DND-41 (cell line): Measurements from ENCODE around the gene SEC11C.

Experiments used
- ATAC-seq: fragments of 200-7000 bp; cut with Tn5 transposase; 3 replicates; pipeline ENCODE4 v1.9.1; 2021; ENCODE audit warnings: low read depth; ENCODE audit not compliant: insufficient read depth
- DNase-seq: peaks from one replicate; pipeline ENCODE4 v3.0.0-alpha.2; 2020
- H2AFZ ChIP-seq: 2 replicates; pipeline ENCODE4 v1.6.0; 2012; ENCODE audit warnings: low read depth, low read length
- H3K27ac ChIP-seq: 2 replicates; pipeline ENCODE4 v1.5.1; 2012; ENCODE audit warnings: low read length, inconsistent platforms
- H3K27me3 ChIP-seq: fragments of 200-600 bp; sonication (generic); 2 replicates; pipeline ENCODE4 v1.6.0; 2012; ENCODE audit warnings: low read length, mild to moderate bottlenecking, inconsistent platforms; ENCODE audit not compliant: insufficient read depth, poor library complexity
- H3K36me3 ChIP-seq: 2 replicates; pipeline ENCODE4 v1.5.1; 2012; ENCODE audit warnings: low read length, inconsistent platforms; ENCODE audit not compliant: insufficient read depth
- H3K4me1 ChIP-seq: 2 replicates; pipeline ENCODE4 v1.5.1; 2012; ENCODE audit warnings: mild to moderate bottlenecking, low read length; ENCODE audit not compliant: insufficient read depth
- H3K4me2 ChIP-seq: 2 replicates; pipeline ENCODE4 v1.6.0; 2012; ENCODE audit warnings: mild to moderate bottlenecking, moderate library complexity, low read length, inconsistent platforms; ENCODE audit not compliant: insufficient read depth
- H3K4me3 ChIP-seq, 2 experiments: fragments of 200-600 bp in 1 of 2; shearing (Covaris generic) in 1 of 2; 2 replicates each; pipeline ENCODE4 v1.5.1; 2012 to 2016; ENCODE audit warnings: inconsistent platforms in 2 of 2, low read length in 2 of 2, mild to moderate bottlenecking in 2 of 2, low read depth in 1 of 2, moderate library complexity in 1 of 2
- H3K79me2 ChIP-seq: 2 replicates; pipeline ENCODE4 v1.6.0; 2012; ENCODE audit warnings: low read length, inconsistent platforms; ENCODE audit not compliant: insufficient read depth
- H3K9ac ChIP-seq: 2 replicates; pipeline ENCODE4 v1.6.0; 2012; ENCODE audit warnings: low read depth, mild to moderate bottlenecking, inconsistent platforms, low read length, moderate library complexity
- H3K9me3 ChIP-seq: 2 replicates; pipeline ENCODE4 v1.5.1; 2012; ENCODE audit warnings: low read length, moderate library complexity, mild to moderate bottlenecking, inconsistent platforms; ENCODE audit not compliant: insufficient read depth, severe bottlenecking
- H4K20me1 ChIP-seq: 2 replicates; pipeline ENCODE4 v1.6.0; 2012; ENCODE audit warnings: low read length; ENCODE audit not compliant: insufficient read depth
- CTCF ChIP-seq: IDR thresholded peaks from 2 replicates; pipeline ENCODE4 v1.5.1; 2012; ENCODE audit warnings: borderline replicate concordance, low read length, moderate library complexity, mild to moderate bottlenecking; ENCODE audit not compliant: poor library complexity, severe bottlenecking; ENCODE audit errors: extremely low read depth
- EZH2 ChIP-seq: IDR thresholded peaks from 3 replicates; pipeline ENCODE4 v1.6.1; 2012; ENCODE audit warnings: borderline replicate concordance, low read depth, mild to moderate bottlenecking, moderate library complexity, low read length, inconsistent platforms; ENCODE audit not compliant: severe bottlenecking

SEC11C gene

GRCh38 chr18:59200787-59201186 lies 61.1 kb downstream of the SEC11C start:
- H4K20me1 ChIP-seq, result no peaks in the 10 kb centered on the region
- no peak for TF ChIP-seq EZH2
- no peak for TF ChIP-seq CTCF
- H3K4me1 ChIP-seq, result no peaks in the 10 kb centered on the region
- no peak overlapping the region for H3K4me2 ChIP-seq
- DNase-seq (no peak), ATAC-seq (no peak)
- no peaks in the 10 kb centered on the region for H3K9me3 ChIP-seq
- H3K4me3 ChIP-seq, result no peak overlapping the region
- H3K27ac ChIP-seq, result no peak overlapping the region
- no peak overlapping the region for H2AFZ ChIP-seq
- H3K36me3 ChIP-seq, result no peaks in the 10 kb centered on the region
- peaks cover 10% of the 10 kb centered on the region for H3K27me3 ChIP-seq
- H3K9ac ChIP-seq, result no peak overlapping the region
- no peaks in the 10 kb centered on the region for H3K79me2 ChIP-seq

GRCh38 chr18:59202258-59202820 lies 62.7 kb downstream of the SEC11C start:
- ATAC-seq, result no peak
- no peak overlapping the region for H3K9ac ChIP-seq
- peaks cover 10% of the 10 kb centered on the region for H3K27me3 ChIP-seq
- peak; percentile 6 for DNase-seq
- H2AFZ ChIP-seq, result no peak overlapping the region
- H3K9me3 ChIP-seq, result no peaks in the 10 kb centered on the region
- no peaks in the 10 kb centered on the region for H3K79me2 ChIP-seq
- H3K4me3 ChIP-seq, result no peak overlapping the region
- TF ChIP-seq CTCF, result no peak
- H3K36me3 ChIP-seq, result no peaks in the 10 kb centered on the region
- no peaks in the 10 kb centered on the region for H3K4me1 ChIP-seq
- H3K27ac ChIP-seq, result no peak overlapping the region
- no peak overlapping the region for H3K4me2 ChIP-seq
- no peaks in the 10 kb centered on the region for H4K20me1 ChIP-seq

GRCh38 chr18:59207506-59207905 lies 67.8 kb downstream of the SEC11C start:
- Histone ChIP-seq H3K36me3 (no peaks in the 10 kb centered on the region), H3K27ac (no peak overlapping the region), H3K9ac (no peak overlapping the region), H4K20me1 (no peaks in the 10 kb centered on the region), H3K79me2 (no peaks in the 10 kb centered on the region), H3K9me3 (no peaks in the 10 kb centered on the region), H3K4me3 (no peak overlapping the region), H2AFZ (no peak overlapping the region), H3K27me3 (peaks cover 3% of the 10 kb centered on the region), H3K4me2 (no peak overlapping the region), H3K4me1 (no peaks in the 10 kb centered on the region)
- no peak for DNase-seq
- no peak for ATAC-seq
- no peak for TF ChIP-seq CTCF
- TF ChIP-seq EZH2, result no peak
